A204.1 (cell line): ENCODE data around the gene CARD19.
"Not testable (repeated sequence)": the region's sequence is repeated elsewhere in the genome, so short reads cannot be mapped to it uniquely, and the experiment has no call there.

Experiments used
- FAIRE-seq: peaks from 2 replicates; lab custom pipeline; 2012; peaks lifted over from hg19 to GRCh38; lab: Jason Lieb, UNC

The CARD19 gene

GRCh38 chr9:93107151-93107824 lies 11.3 kb downstream of the CARD19 start:
- no peak for FAIRE-seq

GRCh38 chr9:93107825-93108161 lies 11.8 kb downstream of the CARD19 start:
- FAIRE-seq = no peak

GRCh38 chr9:93108291-93109041 lies 12.4 kb downstream of the CARD19 start:
- no peak for FAIRE-seq

DNA sequence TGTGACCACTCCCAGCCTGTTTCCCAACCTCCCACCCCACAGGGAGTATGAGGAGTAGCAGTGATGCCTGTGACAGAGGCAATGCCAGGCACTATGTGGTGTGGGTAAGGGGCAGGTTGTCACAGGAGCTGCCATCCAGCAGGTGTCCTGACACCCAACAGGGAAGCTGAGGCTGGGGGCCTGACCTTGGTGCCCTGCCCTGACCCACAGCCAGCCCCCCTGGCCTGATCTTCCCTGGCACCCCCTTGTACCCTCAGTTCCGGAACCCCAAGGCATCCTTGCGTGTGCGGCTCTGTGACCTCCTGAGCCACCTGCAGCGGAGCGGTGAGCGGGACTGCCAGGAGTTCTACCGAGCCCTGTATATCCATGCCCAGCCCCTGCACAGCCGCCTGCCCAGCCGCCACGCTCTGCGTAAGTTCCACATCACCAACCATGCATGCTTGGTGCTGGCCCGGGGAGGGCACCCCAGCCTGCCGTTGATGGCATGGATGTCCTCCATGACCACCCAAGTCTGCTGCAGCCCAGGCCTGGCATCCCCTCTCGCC lies 14.4 kb downstream of the CARD19 start:
- FAIRE-seq = no peak

DNA sequence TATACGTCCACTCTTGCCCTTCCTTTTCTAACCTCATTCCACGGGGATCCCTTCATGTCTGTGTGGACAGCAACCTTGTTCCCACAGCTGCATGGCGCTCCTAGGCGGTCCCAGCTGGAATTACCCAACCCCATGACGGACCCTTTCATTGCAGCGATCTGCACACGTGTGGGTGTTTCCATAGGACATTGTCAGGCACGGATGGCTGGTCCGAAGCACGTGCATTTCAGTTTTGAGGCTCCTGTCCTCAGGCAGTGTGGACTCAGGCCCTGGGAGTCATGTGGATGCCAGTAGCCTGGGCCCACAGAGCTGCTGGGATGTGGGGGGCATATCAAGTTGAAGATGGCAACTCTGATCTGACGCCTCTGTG lies 15.0 kb downstream of the CARD19 start:
- no peak for FAIRE-seq

- FAIRE-seq = no peak
Measured at GRCh38 chr9:93111371-93112115, 15.5 kb downstream of the CARD19 start.

GRCh38 chr9:93112116-93112863 lies 16.3 kb downstream of the CARD19 start:
- no peak for FAIRE-seq

DNA sequence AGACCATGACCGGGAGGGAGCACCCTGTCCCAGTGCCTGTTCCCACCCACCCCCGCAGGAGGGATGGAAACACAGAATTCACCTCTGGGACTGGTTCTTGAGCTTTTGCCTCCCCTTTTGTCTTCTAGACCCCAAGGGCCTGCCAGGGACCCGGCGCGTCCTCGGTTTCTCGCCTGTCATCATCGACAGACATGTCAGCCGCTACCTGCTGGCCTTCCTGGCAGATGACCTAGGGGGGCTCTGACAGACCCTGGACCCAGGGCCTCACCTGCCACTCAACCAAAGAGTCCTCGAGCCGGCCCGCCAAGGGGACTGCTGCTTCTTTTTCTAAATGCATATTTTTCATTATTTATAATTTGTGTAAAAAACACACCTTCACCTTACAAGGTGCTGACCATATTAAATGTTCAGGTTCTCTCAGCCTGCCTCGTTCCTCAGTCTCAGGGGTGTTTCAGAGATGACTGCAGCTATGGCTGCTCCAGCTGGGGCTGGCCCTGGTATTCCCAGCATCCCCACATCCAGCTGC lies 16.9 kb downstream of the CARD19 start:
- no peak for FAIRE-seq

GRCh38 chr9:93114169-93114983 lies 18.4 kb downstream of the CARD19 start:
- FAIRE-seq = no peak

DNA sequence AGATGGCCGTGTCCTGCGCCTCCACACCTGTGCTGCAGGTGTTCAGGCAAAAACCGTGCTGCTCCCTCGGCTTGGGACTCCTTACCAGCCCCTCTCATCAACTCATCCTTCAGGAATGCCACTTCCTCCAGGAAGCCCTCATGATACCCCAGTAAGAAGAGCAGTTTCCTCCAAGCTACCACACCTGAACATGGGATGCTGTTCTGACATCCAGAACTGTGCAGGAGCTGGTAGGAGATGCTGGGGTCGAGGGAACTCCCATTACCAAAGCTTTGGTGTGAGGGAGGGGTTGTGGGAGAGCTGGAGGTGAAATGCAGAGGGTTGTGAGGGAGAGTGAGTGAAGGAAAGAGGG lies 18.9 kb downstream of the CARD19 start:
- no peak for FAIRE-seq

DNA sequence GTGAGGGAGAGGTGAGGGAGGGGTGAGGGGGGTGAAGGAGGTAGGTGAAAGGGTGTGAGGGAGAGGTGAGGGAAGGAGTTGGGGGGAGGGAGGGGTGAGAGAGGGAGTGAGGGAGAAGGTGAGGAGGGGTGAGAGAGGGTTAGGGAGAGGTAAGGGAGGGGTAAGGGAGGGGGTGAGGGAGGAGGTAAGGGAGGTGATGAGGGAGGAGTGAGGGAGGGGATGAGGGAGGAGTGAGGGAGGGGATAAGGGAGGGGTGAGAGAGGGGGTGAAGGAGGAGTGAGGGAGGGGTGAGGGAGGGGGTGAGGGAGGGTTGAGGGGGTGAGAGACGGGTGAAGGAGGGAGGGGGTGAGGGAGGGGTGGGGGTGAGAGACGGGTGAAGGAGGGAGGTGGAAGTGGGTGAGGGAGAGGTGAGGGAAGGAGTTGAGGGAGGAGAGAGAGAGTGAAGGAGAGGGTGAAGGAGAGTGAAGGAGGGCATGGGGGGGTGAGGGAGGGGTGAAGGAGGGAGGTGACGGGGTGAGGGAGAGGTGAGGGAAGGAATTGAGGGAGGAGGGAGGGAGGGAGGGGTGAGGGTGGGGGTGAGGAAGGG lies 19.6 kb downstream of the CARD19 start:
- no peak for FAIRE-seq

GRCh38 chr9:93116072-93116961 lies 20.3 kb downstream of the CARD19 start:
- FAIRE-seq = no peak

DNA sequence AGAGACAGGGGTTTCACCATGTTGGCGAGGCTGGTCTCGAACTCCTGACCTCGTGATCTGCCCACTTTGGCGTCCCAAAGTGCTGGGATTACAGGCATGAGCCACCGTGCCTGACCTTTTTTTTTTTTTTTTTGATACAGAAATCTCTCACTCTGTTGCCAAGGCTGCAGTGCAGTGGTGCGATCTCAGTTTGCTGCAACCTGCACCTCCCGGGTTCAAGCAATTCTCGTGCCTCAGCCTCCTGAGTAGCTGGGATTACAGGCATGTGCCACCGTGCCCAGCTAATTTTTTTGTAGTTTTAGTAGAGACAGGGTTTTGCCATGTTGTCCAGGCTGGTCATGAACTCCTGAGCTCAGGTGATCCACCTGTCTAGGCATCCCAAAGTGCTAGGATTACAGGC lies 21.5 kb downstream of the CARD19 start:
- not testable (repeated sequence) for FAIRE-seq

DNA sequence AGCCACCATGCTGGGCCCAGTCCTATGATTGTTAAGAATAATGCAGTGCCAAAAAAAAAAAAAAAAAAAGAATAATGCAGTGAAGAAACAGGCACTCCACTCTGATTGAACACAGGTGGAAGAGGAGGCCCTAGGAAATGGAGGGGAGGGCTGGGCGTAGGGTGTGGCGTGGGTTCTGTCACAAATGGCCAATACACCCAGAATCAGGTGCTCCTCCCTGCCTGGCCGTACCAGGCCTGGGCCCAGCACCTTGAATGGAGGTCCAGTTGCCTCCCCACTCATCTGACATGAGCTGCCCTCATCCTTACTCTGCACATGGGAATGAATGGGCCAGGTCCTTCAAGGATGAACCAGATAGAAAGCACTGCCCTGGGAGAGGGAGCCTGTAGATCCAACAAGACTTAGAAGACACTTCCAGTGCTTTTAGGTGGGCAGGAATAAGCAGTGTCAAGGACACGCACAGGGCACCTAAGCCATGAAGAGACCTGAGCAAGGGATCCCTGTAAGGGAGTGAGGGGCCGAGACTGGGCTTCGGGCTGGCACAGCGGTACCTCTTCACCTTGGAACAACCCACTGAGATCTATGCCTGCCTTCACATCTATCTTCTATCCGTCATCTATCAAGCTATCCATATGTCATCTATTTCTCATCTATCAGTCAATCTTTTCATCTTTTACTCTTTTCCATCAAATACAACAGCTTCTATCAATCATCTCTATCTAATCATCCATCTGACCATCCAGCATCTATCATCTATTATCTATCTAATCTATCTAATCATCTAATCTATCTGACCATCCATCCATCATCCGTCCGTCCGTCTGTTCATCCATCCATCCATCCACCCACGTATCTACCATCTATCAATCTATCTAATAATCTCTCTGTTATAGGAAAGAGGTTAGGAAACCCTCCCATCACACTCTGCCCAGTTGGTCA lies 22.2 kb downstream of the CARD19 start:
- no peak for FAIRE-seq

GRCh38 chr9:93118863-93119702 lies 23.1 kb downstream of the CARD19 start:
- FAIRE-seq = no peak

DNA sequence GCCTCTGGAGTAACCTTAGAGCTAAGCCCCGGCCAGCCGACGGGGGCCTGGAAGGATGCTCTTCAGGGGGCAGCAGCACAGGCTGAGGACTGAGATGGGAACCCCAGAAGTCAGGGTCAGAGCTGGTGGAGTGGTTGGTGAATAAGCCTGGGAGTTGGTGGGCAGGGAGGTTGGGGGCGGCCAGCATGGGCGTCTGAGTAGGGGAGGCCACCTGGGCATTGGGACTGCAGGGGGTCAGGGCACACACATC lies 23.6 kb downstream of the CARD19 start:
- no peak for FAIRE-seq

DNA sequence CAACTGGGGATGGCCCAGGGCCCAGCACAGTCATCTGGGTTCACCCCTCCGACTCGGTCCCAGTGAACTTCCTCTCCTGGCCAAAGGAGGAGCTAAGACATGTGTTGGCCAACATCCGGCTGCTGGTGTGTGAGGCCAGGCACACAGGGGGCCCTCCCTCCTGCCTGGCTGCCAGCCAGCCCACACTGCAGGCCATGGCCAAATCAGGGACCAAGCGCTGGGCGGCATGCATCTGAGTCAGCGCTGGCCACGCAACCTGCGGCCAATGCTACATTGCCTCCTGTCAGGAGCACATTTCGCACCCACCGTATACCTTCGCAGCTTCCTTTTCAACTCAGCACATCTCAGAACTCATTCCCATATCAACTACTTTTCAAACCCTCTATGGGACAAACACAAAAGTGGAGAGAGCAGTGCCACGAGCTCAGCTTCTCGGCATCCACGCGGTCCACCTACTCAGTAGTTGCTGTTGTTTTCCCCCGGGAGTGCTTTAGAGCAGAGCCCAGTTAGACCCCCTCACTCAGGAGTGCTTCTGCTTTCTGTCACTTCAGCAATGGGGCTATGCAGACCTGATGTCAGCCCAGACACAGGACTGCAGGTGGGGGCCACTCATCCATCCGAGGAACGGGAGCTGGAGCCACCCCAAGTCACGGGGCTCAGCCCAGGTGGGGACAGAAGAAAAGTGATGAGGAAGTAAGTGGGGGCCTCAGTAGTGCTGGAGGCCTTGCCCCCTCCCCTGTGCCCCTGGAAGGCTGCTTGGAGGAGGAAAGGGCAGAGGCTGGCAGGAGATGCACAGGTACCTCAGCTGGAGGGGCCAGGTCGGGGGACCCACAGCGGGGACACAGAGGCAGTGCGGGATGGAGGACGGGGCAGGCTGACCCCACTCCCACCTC lies 24.2 kb downstream of the CARD19 start:
- no peak for FAIRE-seq
